T-cell (primary cell): ENCODE results near the gene MAN1C1. TPM values are rescaled to one million over a fixed set of nuclear protein-coding genes. Genes with fewer than 3 reads are reported as not detected.
A peak's percentile ranks its signal among the peaks of the same experiment; 100 is the strongest.

Experiments
- ATAC-seq, 4 experiments: fragments of 200-7000 bp in 3 of 4; fragments of 150-1000 bp in 1 of 4; cut with Tn5 transposase; replicated peaks in 1 of 4; 1 replicate in 3 of 4; 2 replicates in 1 of 4; pipeline ENCODE4 v1.10.0; 2021; ENCODE audit warnings: moderate library complexity in 3 of 4, mild to moderate bottlenecking in 2 of 4, moderate number of reproducible peaks in 1 of 4
- CTCF ChIA-PET, 2 donors: fragments of 300-600 bp; sonication (Branson Sonifier 250); formaldehyde crosslinking; loops; one replicate each; lab custom pipeline; 2022; ENCODE audit warnings: antibody characterized with exemption in 2 of 2; lab: Charles Lee
- POLR2A ChIA-PET, 2 donors: fragments of 300-600 bp; sonication (Branson Sonifier 250); formaldehyde crosslinking; loops; one replicate each; lab custom pipeline; 2022; ENCODE audit warnings: antibody characterized with exemption in 2 of 2; lab: Charles Lee
- DNase-seq, 35 experiments: peaks; one replicate each; pipeline versions ENCODE4 v3.0.0 to v3.0.0-alpha.2; 2013 to 2023
- H3K27ac ChIP-seq: one replicate; pipeline ENCODE4 v1.5.1; 2013; ENCODE audit warnings: low read length
- H3K27me3 ChIP-seq, 2 experiments: replicated peaks in 1 of 2; 1 replicate in 1 of 2; 2 replicates in 1 of 2; pipeline versions ENCODE4 v1.6.1 to v1.7.0; 2013; ENCODE audit warnings: low read length in 1 of 2, mixed read lengths in 1 of 2; ENCODE audit not compliant: control insufficient read depth in 2 of 2, insufficient read depth in 2 of 2; ENCODE audit errors: extremely low read depth in 1 of 2
- H3K36me3 ChIP-seq, 2 donors: 1 replicate in 1 of 2; 2 replicates in 1 of 2; pipeline versions ENCODE4 v1.6.1 to v1.7.0; 2013; ENCODE audit warnings: low read length in 1 of 2; ENCODE audit not compliant: control insufficient read depth in 2 of 2, insufficient read depth in 1 of 2; ENCODE audit errors: extremely low read depth in 1 of 2
- H3K4me1 ChIP-seq, 2 experiments: 1 replicate in 1 of 2; 2 replicates in 1 of 2; pipeline versions ENCODE4 v1.6.1 to v1.7.0; 2013; ENCODE audit warnings: low read length in 2 of 2, mixed read lengths in 1 of 2; ENCODE audit not compliant: insufficient read depth in 2 of 2, control insufficient read depth in 1 of 2; ENCODE audit errors: extremely low read depth in 1 of 2
- H3K4me3 ChIP-seq, 2 donors: 1 replicate in 1 of 2; 2 replicates in 1 of 2; pipeline versions ENCODE4 v1.5.1 to v1.7.0; 2013; ENCODE audit warnings: mild to moderate bottlenecking in 2 of 2, low read length in 1 of 2, moderate library complexity in 1 of 2; ENCODE audit not compliant: control insufficient read depth in 1 of 2; ENCODE audit errors: extremely low read depth in 1 of 2
- H3K9me3 ChIP-seq: 2 replicates; pipeline ENCODE4 v1.7.0; 2013
- H3K27ac Mint-ChIP-seq, 2 donors: one replicate each; pipeline ENCODE4 v1.8.0; 2020 to 2021; ENCODE audit warnings: mild to moderate bottlenecking in 2 of 2, mixed read lengths in 2 of 2
- H3K27me3 Mint-ChIP-seq, 2 donors: one replicate each; pipeline ENCODE4 v1.8.0; 2021 to 2022; ENCODE audit warnings: mixed read lengths in 2 of 2
- H3K36me3 Mint-ChIP-seq: one replicate; pipeline ENCODE4 v1.8.0; 2021; ENCODE audit warnings: mixed read lengths
- H3K4me1 Mint-ChIP-seq, 3 donors: one replicate each; pipeline ENCODE4 v1.8.0; 2020 to 2022; ENCODE audit warnings: mixed read lengths in 3 of 3, mild to moderate bottlenecking in 1 of 3
- H3K4me3 Mint-ChIP-seq, 3 donors: one replicate each; pipeline ENCODE4 v1.8.0; 2020 to 2022; ENCODE audit warnings: mild to moderate bottlenecking in 3 of 3, mixed read lengths in 3 of 3, moderate library complexity in 3 of 3
- H3K9me3 Mint-ChIP-seq, 3 donors: one replicate each; pipeline ENCODE4 v1.8.0; 2020 to 2022; ENCODE audit warnings: mixed read lengths in 3 of 3
- WGBS: methylation state at CpG from one replicate; pipeline ENCODE4 v1.1.5; 2013; ENCODE audit warnings: missing lambda C conversion rate; ENCODE audit not compliant: insufficient coverage; 5-methylcytosine and 5-hydroxymethylcytosine counted together
- total RNA-seq, 35 experiments: library from RNA in 6 of 35; stranded (reverse) in 6 of 35; fragments of 120-200 nt in 1 of 35; gene quantifications; one replicate each; pipeline versions ENCODE4 v1.2.1 to v1.2.4 and lab custom pipeline; 2013 to 2026

Gene MAN1C1
- total RNA-seq, 5 donors from 2014 or later (not counting 1 experiment from before 2014, with no cell fraction given): 57.5 to 90.5 (median 65.5) TPM

GRCh38 chr1:25575191-25575590, 41.4 kb upstream of the MAN1C1 start:
- Histone ChIP-seq H3K27me3 (peaks cover 0 to 10% of the 10 kb centered on the region in 2 experiments), H3K4me1 (peaks cover 0 to 42% of the 10 kb centered on the region in 2 experiments), H3K4me3 (no peak overlapping the region), H3K27ac (no peak overlapping the region), H3K9me3 (no peaks in the 10 kb centered on the region), H3K36me3 (no peaks in the 10 kb centered on the region)
- Mint-ChIP-seq H3K36me3 (no peaks in the 10 kb centered on the region), H3K9me3 (no peaks in the 10 kb centered on the region), H3K27ac (no peak overlapping the region), H3K4me3 (no peak overlapping the region), H3K27me3 (no peaks in the 10 kb centered on the region), H3K4me1 (peaks cover 34 to 37% (median 36%) of the 10 kb centered on the region in 3 donors)
- ATAC-seq: no peak
- POLR2A ChIA-PET: no interaction called here
- CTCF ChIA-PET: interaction anchor here (0.6 to 0.7 kb wide), 5 partner anchors 25 to 234 kb away, joined by 3 read pairs; no protein-coding TSS in a partner anchor
- DNase-seq: no peak
- WGBS: no CpG with 5 or more reads among the region's 2 CpGs

- no peaks in the 10 kb centered on the region for H3K9me3 Mint-ChIP-seq
- no peak for ATAC-seq
- Histone ChIP-seq H3K27ac (no peak overlapping the region), H3K4me3 (no peak overlapping the region), H3K9me3 (no peaks in the 10 kb centered on the region), H3K4me1 (peaks cover 0 to 33% of the 10 kb centered on the region in 2 experiments), H3K36me3 (no peaks in the 10 kb centered on the region), H3K27me3 (peaks cover 0 to 15% of the 10 kb centered on the region in 2 experiments)
- DNase-seq: no peak
- POLR2A ChIA-PET: no interaction called here
- CTCF ChIA-PET: no interaction called here
- H3K4me3 Mint-ChIP-seq: no peak overlapping the region
- H3K27me3 Mint-ChIP-seq: no peaks in the 10 kb centered on the region
- H3K27ac Mint-ChIP-seq: no peak overlapping the region
- H3K4me1 Mint-ChIP-seq: peaks cover 26 to 35% (median 28%) of the 10 kb centered on the region in 3 donors
- H3K36me3 Mint-ChIP-seq: no peaks in the 10 kb centered on the region
- 87% methylated on average over 12 of the region's 18 CpGs for WGBS
Observed at GRCh38 chr1:25576459-25577133, 40.0 kb upstream of the MAN1C1 start.

GRCh38 chr1:25577134-25577920, 39.3 kb upstream of the MAN1C1 start:
- H3K27ac Mint-ChIP-seq: no peak overlapping the region
- H3K27me3 Mint-ChIP-seq: no peaks in the 10 kb centered on the region
- Histone ChIP-seq H3K36me3 (no peaks in the 10 kb centered on the region), H3K9me3 (no peaks in the 10 kb centered on the region), H3K4me3 (no peak overlapping the region), H3K27me3 (peaks cover 0 to 19% of the 10 kb centered on the region in 2 experiments), H3K27ac (no peak overlapping the region), H3K4me1 (peaks cover 0 to 26% of the 10 kb centered on the region in 2 experiments)
- no peaks in the 10 kb centered on the region for H3K36me3 Mint-ChIP-seq
- CTCF ChIA-PET: interaction anchor here in 1 of 2 donors (1.0 kb wide), 1 partner anchor 90 kb away, joined by 3 read pairs; no protein-coding TSS in a partner anchor
- POLR2A ChIA-PET: interaction anchor here in 1 of 2 donors (0.6 kb wide), 1 partner anchor 31 kb away, joined by 3 read pairs; no protein-coding TSS in a partner anchor
- ATAC-seq (peak in 2 of 4 experiments; percentile 28 to 71), DNase-seq (no peak)
- WGBS: 84% methylated on average over 18 of the region's 21 CpGs
- H3K4me3 Mint-ChIP-seq: no peak overlapping the region
- H3K4me1 Mint-ChIP-seq: peaks cover 20 to 34% (median 22%) of the 10 kb centered on the region in 3 donors
- no peaks in the 10 kb centered on the region for H3K9me3 Mint-ChIP-seq

- H3K27me3 ChIP-seq: peaks cover 0 to 9% of the 10 kb centered on the region in 2 experiments
- Mint-ChIP-seq H3K9me3 (no peaks in the 10 kb centered on the region), H3K27ac (no peak overlapping the region), H3K27me3 (no peaks in the 10 kb centered on the region), H3K36me3 (peaks cover under 1% of the 10 kb centered on the region), H3K4me3 (no peak overlapping the region), H3K4me1 (peaks cover 2 to 15% (median 7%) of the 10 kb centered on the region in 3 donors)
- no peaks in the 10 kb centered on the region for H3K36me3 ChIP-seq
- no peak for DNase-seq
- H3K9me3 ChIP-seq: no peaks in the 10 kb centered on the region
- POLR2A ChIA-PET: interaction anchor here in 1 of 2 donors (0.5 to 0.9 kb wide), 2 partner anchors 67 to 1920 kb away, joined by 10 read pairs; no protein-coding TSS in a partner anchor
- H3K4me3 ChIP-seq: no peak overlapping the region
- CTCF ChIA-PET: interaction anchor here in 1 of 2 donors (1.1 kb wide), 1 partner anchor 10 kb away, joined by 4 read pairs; no protein-coding TSS in a partner anchor
- H3K27ac ChIP-seq: no peak overlapping the region
- 91% methylated on average over 8 of the region's 19 CpGs for WGBS
- H3K4me1 ChIP-seq: peaks cover 0 to 6% of the 10 kb centered on the region in 2 experiments
- ATAC-seq: no peak
Observed at GRCh38 chr1:25579292-25580252, 37.0 kb upstream of the MAN1C1 start.

- Mint-ChIP-seq H3K27me3 (no peaks in the 10 kb centered on the region), H3K36me3 (peaks cover 5% of the 10 kb centered on the region), H3K4me3 (no peak overlapping the region), H3K27ac (no peak overlapping the region), H3K4me1 (peaks cover 7 to 15% (median 10%) of the 10 kb centered on the region in 3 donors), H3K9me3 (no peaks in the 10 kb centered on the region)
- H3K4me3 ChIP-seq: no peak overlapping the region
- ChIA-PET POLR2A (no interaction called here), CTCF (interaction anchor here in 1 of 2 donors (1.1 kb wide), 1 partner anchor 9 kb away, joined by 4 read pairs; no protein-coding TSS in a partner anchor)
- H3K4me1 ChIP-seq: peaks cover 0 to 9% of the 10 kb centered on the region in 2 experiments
- ATAC-seq (no peak), DNase-seq (no peak)
- H3K9me3 ChIP-seq: no peaks in the 10 kb centered on the region
- no peak overlapping the region for H3K27ac ChIP-seq
- H3K36me3 ChIP-seq: no peaks in the 10 kb centered on the region
- H3K27me3 ChIP-seq: peaks cover 0 to 9% of the 10 kb centered on the region in 2 experiments
- 87% methylated on average over 6 of the region's 6 CpGs for WGBS
Observed at GRCh38 chr1:25580927-25581326, 35.7 kb upstream of the MAN1C1 start.
